ENCODE measurements around the gene LDLRAD1.

The LDLRAD1 gene

DNA sequence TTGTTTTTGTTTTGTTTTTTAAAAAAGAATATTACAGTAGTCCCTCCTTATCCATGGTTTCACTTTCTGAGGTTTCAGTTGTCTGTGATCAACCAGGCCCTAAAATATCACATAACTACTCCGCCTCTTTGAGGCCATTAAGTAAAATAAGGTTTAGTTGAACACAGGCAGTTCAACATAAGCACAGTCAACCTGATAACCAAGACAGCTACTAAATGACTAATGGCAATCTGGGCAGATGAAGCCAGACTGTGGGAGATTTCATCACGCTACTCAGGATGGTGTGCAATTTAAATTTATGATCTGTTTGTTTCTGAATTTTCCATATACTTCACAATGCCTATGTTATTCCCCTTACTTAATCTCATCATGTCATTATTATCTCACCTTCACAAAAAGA is 30.1 kb downstream of the LDLRAD1 start:
- Histone ChIP-seq H3K36me3 (replicated peaks) (no peaks in the 10 kb centered on the region), H3K27me3 (replicated peaks) (no peaks in the 10 kb centered on the region), H3K27ac (no peak overlapping the region), H3K4me3 (ENCODE audit: low read depth, low read length) (no peak overlapping the region)
- DNase-seq: no peak
- in situ Hi-C loops (cut with HindIII; ENCODE audit: low pct_ligation_motif_present, low sequenced_read_pairs): no loop called here
- TF ChIP-seq, protein P1, sequence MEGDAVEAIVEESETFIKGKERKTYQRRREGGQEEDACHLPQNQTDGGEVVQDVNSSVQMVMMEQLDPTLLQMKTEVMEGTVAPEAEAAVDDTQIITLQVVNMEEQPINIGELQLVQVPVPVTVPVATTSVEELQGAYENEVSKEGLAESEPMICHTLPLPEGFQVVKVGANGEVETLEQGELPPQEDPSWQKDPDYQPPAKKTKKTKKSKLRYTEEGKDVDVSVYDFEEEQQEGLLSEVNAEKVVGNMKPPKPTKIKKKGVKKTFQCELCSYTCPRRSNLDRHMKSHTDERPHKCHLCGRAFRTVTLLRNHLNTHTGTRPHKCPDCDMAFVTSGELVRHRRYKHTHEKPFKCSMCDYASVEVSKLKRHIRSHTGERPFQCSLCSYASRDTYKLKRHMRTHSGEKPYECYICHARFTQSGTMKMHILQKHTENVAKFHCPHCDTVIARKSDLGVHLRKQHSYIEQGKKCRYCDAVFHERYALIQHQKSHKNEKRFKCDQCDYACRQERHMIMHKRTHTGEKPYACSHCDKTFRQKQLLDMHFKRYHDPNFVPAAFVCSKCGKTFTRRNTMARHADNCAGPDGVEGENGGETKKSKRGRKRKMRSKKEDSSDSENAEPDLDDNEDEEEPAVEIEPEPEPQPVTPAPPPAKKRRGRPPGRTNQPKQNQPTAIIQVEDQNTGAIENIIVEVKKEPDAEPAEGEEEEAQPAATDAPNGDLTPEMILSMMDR (IDR thresholded peaks at IDR 0.05; ENCODE audit: low read depth, low read length, missing control alignments): no peak

GRCh38 chr1:53986458-53986857 is 31.5 kb downstream of the LDLRAD1 start:
- TF ChIP-seq, protein P1 (IDR thresholded peaks at IDR 0.05; ENCODE audit: low read depth, low read length, missing control alignments): no peak
- H3K27ac ChIP-seq: no peak overlapping the region
- no peaks in the 10 kb centered on the region for H3K36me3 ChIP-seq (replicated peaks)
- H3K4me3 ChIP-seq (ENCODE audit: low read depth, low read length): no peak overlapping the region
- H3K27me3 ChIP-seq (replicated peaks): no peaks in the 10 kb centered on the region
- DNase-seq: no peak
- in situ Hi-C loops (cut with HindIII; ENCODE audit: low pct_ligation_motif_present, low sequenced_read_pairs): no loop called here

- no peak overlapping the region for H3K4me3 ChIP-seq (ENCODE audit: low read depth, low read length)
- in situ Hi-C loops (cut with HindIII; ENCODE audit: low pct_ligation_motif_present, low sequenced_read_pairs): no loop called here
- no peak overlapping the region for H3K27ac ChIP-seq
- TF ChIP-seq, protein P1 (IDR thresholded peaks at IDR 0.05; ENCODE audit: low read depth, low read length, missing control alignments): no peak
- no peaks in the 10 kb centered on the region for H3K36me3 ChIP-seq (replicated peaks)
- DNase-seq: no peak
- H3K27me3 ChIP-seq (replicated peaks): no peaks in the 10 kb centered on the region
Observed at GRCh38 chr1:53984726-53985125, 33.3 kb downstream of the LDLRAD1 start.

DNA sequence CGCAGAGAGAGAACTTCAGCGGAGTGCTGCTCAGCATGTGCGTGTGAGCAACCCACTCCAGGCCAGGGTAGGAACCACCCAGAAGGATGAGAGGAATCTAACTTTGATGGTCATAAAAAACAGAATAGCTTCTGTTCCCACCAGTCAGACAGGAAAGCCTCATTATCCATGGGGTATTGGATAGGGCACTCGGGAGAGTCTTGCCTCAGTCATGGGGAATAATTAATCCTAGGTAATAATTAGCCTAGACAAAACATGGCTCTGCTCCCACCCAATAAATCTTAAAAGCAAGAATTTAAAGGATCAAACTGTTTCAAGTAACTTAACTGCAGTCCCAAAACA is 35.3 kb downstream of the LDLRAD1 start:
- no peaks in the 10 kb centered on the region for H3K27me3 ChIP-seq (replicated peaks)
- in situ Hi-C loops (cut with HindIII; ENCODE audit: low pct_ligation_motif_present, low sequenced_read_pairs): no loop called here
- H3K27ac ChIP-seq: no peak overlapping the region

DNA sequence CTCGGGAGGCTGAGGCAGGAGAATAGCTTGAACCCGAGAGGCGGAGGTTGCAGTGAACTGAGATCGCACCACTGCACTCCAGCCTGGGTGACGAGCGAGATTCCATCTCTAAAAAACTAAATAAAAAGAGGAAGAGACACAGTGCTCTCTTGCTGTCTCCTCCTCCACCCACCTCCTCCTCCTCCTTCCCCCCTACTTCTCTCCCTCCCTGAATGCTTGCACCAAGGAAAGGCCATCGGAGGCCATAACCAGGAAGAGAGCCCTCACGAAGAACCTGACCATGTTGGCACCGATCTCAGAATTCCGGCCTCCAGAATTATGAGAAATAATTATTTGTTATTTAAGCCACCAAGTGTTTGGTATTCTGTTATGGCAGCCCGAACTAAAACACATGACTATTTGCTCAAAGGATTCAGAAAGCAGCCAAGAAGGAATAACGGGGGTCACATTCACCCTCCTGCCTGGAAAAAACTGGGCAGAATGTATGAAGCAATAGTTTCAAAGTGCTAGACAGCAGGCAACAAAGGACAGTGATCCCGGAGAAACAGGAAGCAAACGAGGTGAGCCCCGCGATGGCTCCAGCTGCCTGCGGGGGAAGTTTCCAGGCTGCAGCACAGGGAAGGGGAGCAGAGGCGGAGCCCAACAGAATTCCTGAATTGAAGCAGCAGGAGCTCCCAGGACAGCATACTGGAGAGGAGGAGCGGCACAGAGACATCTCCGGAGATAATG is 35.8 kb downstream of the LDLRAD1 start:
- no peaks in the 10 kb centered on the region for H3K36me3 ChIP-seq (replicated peaks)
- TF ChIP-seq, protein P1 (IDR thresholded peaks at IDR 0.05; ENCODE audit: low read depth, low read length, missing control alignments): no peak
- peak; percentile 36 for DNase-seq

More for the DNA sequence above, 35.3 kb downstream of the LDLRAD1 start:
- no peak for DNase-seq
- Histone ChIP-seq H3K4me3 (ENCODE audit: low read depth, low read length) (peak overlapping the region; percentile 45), H3K36me3 (replicated peaks) (no peaks in the 10 kb centered on the region)
- TF ChIP-seq, protein P1 (IDR thresholded peaks at IDR 0.05; ENCODE audit: low read depth, low read length, missing control alignments): no peak

GRCh38 chr1:53981220-53981619 is 36.8 kb downstream of the LDLRAD1 start:
- no peaks in the 10 kb centered on the region for H3K36me3 ChIP-seq (replicated peaks)
- peak; percentile 16 for DNase-seq
- no peak overlapping the region for H3K27ac ChIP-seq
- in situ Hi-C loops (cut with HindIII; ENCODE audit: low pct_ligation_motif_present, low sequenced_read_pairs): no loop called here
- TF ChIP-seq, protein P1 (IDR thresholded peaks at IDR 0.05; ENCODE audit: low read depth, low read length, missing control alignments): no peak
- H3K27me3 ChIP-seq (replicated peaks): no peaks in the 10 kb centered on the region
- no peak overlapping the region for H3K4me3 ChIP-seq (ENCODE audit: low read depth, low read length)

More for the DNA sequence above, 35.8 kb downstream of the LDLRAD1 start:
- H3K27ac ChIP-seq: peak overlapping the region; percentile 33
- in situ Hi-C loops (cut with HindIII; ENCODE audit: low pct_ligation_motif_present, low sequenced_read_pairs): no loop called here
- no peaks in the 10 kb centered on the region for H3K27me3 ChIP-seq (replicated peaks)
- H3K4me3 ChIP-seq (ENCODE audit: low read depth, low read length): peak overlapping the region; percentile 45

Measured in brain microvascular endothelial cell (primary cell).